RKO (cell line): ENCODE measurements around the gene ZNHIT6.
"Not testable (repeated sequence)": the region's sequence is repeated elsewhere in the genome, so short reads cannot be mapped to it uniquely, and the experiment has no call there.

ENCODE experiments used
- DNase-seq: peaks from one replicate; pipeline ENCODE4 v3.0.0-alpha.2; 2016; ENCODE audit warnings: low spot score

The ZNHIT6 gene

GRCh38 chr1:85665932-85666331 is 42.3 kb downstream of the ZNHIT6 start:
- DNase-seq, result no peak

DNA sequence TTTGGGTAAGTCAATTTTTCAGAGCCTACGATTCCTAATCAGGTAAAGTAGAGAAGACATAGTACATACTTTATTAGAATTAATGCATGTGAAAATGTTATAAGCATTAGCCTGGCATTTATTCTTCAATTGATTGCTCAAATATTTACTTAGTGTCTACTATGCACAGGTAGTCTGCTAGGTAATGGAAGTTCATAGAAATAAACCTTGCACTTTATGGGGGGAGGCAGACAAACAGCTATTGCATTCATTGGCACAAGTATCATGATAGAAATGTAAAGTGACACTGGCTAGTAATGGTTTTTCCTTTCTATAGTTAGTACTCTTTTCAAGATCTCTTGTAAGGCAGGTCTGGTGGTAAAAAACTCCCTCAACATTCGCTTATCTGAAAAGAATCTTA is 44.9 kb downstream of the ZNHIT6 start:
- DNase-seq, result no peak

GRCh38 chr1:85661767-85662166 is 46.5 kb downstream of the ZNHIT6 start:
- DNase-seq, result no peak

- DNase-seq, result no peak
Observed at GRCh38 chr1:85660541-85660940, 47.7 kb downstream of the ZNHIT6 start.

GRCh38 chr1:85659174-85659573 is 49.1 kb downstream of the ZNHIT6 start:
- no peak for DNase-seq

GRCh38 chr1:85656948-85657347 is 51.3 kb downstream of the ZNHIT6 start:
- DNase-seq, result no peak

DNA sequence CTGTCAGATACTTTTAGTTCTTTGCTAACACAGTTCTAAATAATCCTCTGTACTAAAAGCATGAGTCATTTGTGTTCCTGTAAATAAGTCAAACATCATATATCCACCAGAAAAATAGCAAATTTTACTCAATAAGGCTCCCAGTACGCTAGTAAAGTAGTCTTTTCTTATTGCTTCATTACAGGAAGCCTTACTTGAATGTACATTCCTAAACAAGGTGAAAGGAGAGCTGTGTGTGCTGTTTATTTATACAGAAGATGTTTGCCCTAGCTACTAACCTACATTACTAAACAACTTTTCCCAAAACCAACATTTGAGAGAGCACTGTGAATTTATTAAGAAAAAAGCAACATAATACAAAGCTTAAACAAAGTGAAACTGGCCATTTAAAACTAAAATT is 52.0 kb downstream of the ZNHIT6 start:
- DNase-seq, result no peak

- DNase-seq, result no peak
Observed at GRCh38 chr1:85655315-85655714, 52.9 kb downstream of the ZNHIT6 start.

DNA sequence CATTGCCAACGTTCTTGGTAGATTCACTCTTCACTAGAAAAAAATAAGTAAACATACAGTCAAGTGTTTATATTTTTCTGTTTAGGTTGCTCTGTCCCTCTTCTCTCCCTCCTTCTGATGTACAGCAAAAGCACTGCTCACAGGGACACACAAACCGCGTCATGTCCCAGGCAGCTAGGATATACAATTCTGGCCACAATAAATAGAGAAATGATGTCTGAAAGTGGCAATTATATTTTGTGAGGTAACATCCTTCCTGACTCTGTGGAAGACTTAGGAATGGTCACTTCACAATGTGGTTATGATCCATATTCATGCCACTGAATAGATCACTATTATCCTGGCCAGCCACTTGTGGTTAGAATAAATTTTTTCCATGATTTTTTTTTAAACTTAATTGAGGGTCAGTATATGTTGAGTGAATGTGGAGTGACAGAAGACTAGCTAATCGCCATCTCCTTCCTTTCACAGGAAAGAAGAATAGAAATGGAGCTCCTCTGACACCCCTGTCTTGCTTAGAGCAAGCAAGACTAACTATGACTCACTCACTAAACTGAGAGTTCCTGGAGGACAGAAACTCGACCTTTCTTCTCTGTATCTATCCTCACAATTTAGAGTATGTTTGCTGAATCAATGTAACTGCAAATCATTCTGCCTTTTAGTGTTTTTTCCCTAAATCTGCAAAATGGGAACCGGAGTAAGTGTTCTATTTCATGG is 54.0 kb downstream of the ZNHIT6 start:
- DNase-seq, result peak; percentile 37

DNA sequence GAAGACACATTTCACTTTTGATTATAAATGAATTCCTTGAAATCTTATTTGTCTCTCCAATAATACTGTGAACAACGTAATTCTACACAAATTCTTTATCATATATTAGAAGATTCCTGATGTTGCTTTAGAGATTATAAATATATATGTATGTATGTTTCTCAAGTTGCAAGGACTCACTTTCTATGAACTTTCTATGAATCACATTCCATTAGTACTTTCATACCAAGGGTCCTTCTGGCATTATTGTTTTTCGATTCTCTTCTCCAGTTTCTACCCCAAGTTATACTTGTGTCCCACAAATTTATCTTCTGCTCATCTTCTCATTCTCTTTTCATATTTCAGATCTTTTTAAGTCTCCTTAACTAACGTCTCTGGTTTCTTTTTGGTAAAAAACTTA is 55.9 kb downstream of the ZNHIT6 start:
- no peak for DNase-seq

- no peak for DNase-seq
Observed at GRCh38 chr1:85650645-85651044, 57.6 kb downstream of the ZNHIT6 start.

DNA sequence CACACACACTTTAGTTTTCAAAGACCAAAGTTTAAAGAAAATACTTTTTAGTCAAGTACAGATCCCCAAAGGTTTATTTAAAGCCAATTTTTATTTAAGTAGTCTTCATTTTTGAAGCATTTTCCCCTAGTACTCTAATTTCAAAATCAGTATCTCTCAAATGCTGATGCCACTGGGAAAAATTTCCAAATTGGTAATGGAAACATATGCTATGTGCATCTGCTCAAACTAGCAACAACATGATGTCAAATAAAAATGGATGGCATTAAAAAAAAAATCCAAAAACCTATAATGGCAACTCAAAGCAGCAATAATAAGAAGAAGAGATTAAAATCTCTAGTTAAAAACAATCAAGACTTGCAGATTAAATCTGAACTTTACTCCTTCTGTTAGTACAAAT is 58.6 kb downstream of the ZNHIT6 start:
- no peak for DNase-seq

DNA sequence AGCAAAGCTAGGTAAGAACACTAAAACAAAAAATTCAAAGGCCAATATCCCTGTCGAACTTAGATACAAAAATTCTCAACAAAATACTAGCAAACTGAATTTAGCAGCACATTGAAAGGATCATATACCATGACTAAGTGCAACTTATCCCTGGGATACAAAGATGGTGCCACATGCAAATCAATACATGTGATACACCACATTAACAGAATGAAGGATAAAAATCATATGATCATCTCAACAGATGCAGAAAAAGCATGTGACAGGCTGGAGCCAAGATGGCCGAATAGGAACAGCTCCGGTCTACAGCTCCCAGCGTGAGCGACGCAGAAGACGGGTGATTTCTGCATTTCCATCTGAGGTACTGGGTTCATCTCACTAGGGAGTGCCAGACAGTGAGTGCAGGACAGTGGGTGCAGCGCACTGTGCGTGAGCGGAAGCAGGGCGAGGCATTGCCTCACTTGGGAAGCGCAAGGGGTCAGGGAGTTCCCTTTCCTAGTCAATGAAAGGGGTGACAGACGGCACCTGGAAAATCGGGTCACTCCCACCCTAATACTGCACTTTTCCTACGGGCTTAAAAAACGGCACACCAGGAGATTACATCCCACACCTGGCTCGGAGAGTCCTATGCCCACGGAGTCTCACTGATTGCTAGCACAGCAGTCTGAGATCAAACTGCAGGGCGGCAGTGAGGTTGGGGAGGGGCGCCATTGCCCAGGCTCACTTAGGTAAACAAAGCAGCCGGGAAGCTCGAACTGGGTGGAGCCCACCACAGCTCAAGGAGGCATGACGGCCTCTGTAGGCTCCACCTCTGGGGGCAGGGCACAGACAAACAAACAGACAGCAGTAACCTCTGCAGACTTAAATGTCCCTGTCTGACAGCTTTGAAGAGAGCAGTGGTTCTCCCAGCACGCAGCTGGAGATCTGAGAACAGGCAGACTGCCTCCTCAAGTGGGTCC is 66.4 kb downstream of the ZNHIT6 start:
- DNase-seq, result not testable (repeated sequence)

GRCh38 chr1:85639920-85640319 is 68.3 kb downstream of the ZNHIT6 start:
- DNase-seq, result not testable (repeated sequence)

DNA sequence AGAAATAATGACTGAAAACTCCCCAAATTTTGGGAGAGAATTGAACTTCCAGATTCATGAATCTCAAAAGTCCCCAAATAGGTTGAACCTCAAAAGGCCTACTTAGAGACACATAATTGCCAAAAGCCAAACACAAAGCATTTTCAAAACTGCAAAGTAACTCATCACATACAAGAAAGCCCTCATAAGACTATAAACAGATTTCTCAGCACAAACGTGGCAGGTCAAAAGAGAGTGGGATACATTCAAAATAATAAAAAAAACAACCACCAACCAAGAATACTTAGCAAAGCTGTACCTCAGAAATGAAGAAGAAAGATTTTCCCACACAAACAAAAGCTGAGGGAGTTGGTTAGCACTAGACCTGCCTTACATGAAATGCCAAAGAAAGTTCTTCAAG is 69.8 kb downstream of the ZNHIT6 start:
- no peak for DNase-seq

- no peak for DNase-seq
Observed at GRCh38 chr1:85630493-85630892, 77.7 kb downstream of the ZNHIT6 start.

GRCh38 chr1:85629532-85629920 is 78.7 kb downstream of the ZNHIT6 start:
- no peak for DNase-seq

DNA sequence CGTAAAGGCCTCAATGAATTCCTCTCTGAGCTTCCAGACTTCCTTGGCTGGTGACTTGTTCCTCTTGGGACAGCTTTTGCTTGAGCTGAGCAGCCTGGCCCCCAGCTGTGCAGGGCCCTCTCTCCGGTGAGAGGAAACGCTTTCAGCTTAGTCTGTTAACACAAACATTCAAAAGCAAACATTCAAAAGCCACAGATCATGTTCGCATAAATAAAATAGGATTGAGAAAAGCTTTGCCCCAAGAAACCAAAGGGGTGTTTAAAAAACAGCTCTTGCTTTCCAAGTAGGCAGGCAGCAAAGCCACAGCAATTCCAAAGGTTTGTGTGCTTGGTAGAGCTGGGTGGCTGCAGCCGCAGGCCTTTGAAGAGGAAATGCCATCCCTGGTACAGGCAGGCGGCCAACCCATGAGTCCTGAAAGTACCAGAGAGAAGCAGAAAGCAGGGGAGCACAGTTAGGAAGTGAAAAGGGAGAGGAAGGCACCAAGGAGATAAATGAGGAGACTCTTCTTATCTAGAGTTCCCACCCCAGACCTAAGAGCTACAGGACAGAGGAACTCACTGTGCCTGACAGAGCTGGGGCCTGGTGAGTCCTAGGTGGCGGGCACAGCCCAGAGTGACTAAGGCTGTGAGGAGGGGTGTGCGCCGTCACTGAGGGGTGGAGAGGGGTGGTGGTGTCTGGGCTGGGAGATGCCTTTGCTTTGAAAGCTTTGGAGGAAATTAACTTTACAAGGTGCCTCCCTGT is 79.3 kb downstream of the ZNHIT6 start:
- DNase-seq, result no peak

GRCh38 chr1:85626818-85627217 is 81.4 kb downstream of the ZNHIT6 start:
- no peak for DNase-seq

- no peak for DNase-seq
Observed at GRCh38 chr1:85624361-85624760, 83.9 kb downstream of the ZNHIT6 start.

GRCh38 chr1:85623061-85623471 is 85.2 kb downstream of the ZNHIT6 start:
- peak; percentile 32 for DNase-seq

GRCh38 chr1:85621430-85621829 is 86.8 kb downstream of the ZNHIT6 start:
- DNase-seq, result no peak
